HG03432 (cell line): ENCODE results near the gene MEIS2.
"Not testable (repeated sequence)": the region's sequence is repeated elsewhere in the genome, so short reads cannot be mapped to it uniquely, and the experiment has no call there.

Experiments used
- ATAC-seq: cut with Tn5 transposase; IDR thresholded peaks from one replicate; pipeline ENCODE4 v1.9.1; 2021; ENCODE audit warnings: mild to moderate bottlenecking, moderate library complexity; ENCODE audit not compliant: unreplicated experiment

The MEIS2 gene

GRCh38 chr15:37014137-37014536, 86.2 kb downstream of the MEIS2 start:
- ATAC-seq, result no peak

GRCh38 chr15:37010595-37010994, 89.8 kb downstream of the MEIS2 start:
- no peak for ATAC-seq

GRCh38 chr15:37009288-37009687, 91.1 kb downstream of the MEIS2 start:
- no peak for ATAC-seq

- ATAC-seq, result no peak
Measured at GRCh38 chr15:37008205-37008604, 92.1 kb downstream of the MEIS2 start.

GRCh38 chr15:37007301-37007700, 93.0 kb downstream of the MEIS2 start:
- no peak for ATAC-seq

- no peak for ATAC-seq
Measured at GRCh38 chr15:37004981-37005735, 95.2 kb downstream of the MEIS2 start.

- no peak for ATAC-seq
Measured at GRCh38 chr15:37004373-37004869, 95.9 kb downstream of the MEIS2 start.

GRCh38 chr15:37002041-37002672, 98.2 kb downstream of the MEIS2 start:
- ATAC-seq, result no peak

GRCh38 chr15:37001417-37001816, 98.9 kb downstream of the MEIS2 start:
- no peak for ATAC-seq

- no peak for ATAC-seq
Measured at GRCh38 chr15:36999778-37000177, 100.6 kb downstream of the MEIS2 start.

- no peak for ATAC-seq
Measured at GRCh38 chr15:36996538-36997181, 103.7 kb downstream of the MEIS2 start.

GRCh38 chr15:36996121-36996520, 104.2 kb downstream of the MEIS2 start:
- no peak for ATAC-seq

GRCh38 chr15:36994790-36995189, 105.6 kb downstream of the MEIS2 start:
- no peak for ATAC-seq

GRCh38 chr15:36992454-36992853, 107.9 kb downstream of the MEIS2 start:
- no peak for ATAC-seq

GRCh38 chr15:36988947-36989346, 111.4 kb downstream of the MEIS2 start:
- no peak for ATAC-seq

GRCh38 chr15:36982430-36982829, 117.9 kb downstream of the MEIS2 start:
- no peak for ATAC-seq

- not testable (repeated sequence) for ATAC-seq
Measured at GRCh38 chr15:36980281-36980680, 120.1 kb downstream of the MEIS2 start.

GRCh38 chr15:36978625-36979024, 121.7 kb downstream of the MEIS2 start:
- ATAC-seq, result no peak

- ATAC-seq, result no peak
Measured at GRCh38 chr15:36978126-36978525, 122.2 kb downstream of the MEIS2 start.

- no peak for ATAC-seq
Measured at GRCh38 chr15:36977659-36978058, 122.7 kb downstream of the MEIS2 start.

GRCh38 chr15:36972704-36973103, 127.6 kb downstream of the MEIS2 start:
- no peak for ATAC-seq

- ATAC-seq, result no peak
Measured at GRCh38 chr15:36970522-36970921, 129.8 kb downstream of the MEIS2 start.
